HEK293T (cell line): ENCODE results near the gene IVL.

Experiments
- BHLHE40 ChIP-seq: fragments of 450-650 bp; IDR thresholded peaks from 2 replicates; pipeline ENCODE4 v1.6.1; 2016; ENCODE audit warnings: mild to moderate bottlenecking, moderate library complexity, borderline replicate concordance
- CTBP1 ChIP-seq: fragments of 450-650 bp; IDR thresholded peaks from 2 replicates; pipeline ENCODE4 v1.6.1; 2016; ENCODE audit warnings: borderline replicate concordance
- FOXA1 ChIP-seq: fragments of 450-650 bp; IDR thresholded peaks from 2 replicates; pipeline ENCODE4 v1.6.1; 2016; ENCODE audit warnings: mild to moderate bottlenecking
- FOXK2 ChIP-seq: fragments of 450-650 bp; IDR thresholded peaks from 2 replicates; pipeline ENCODE4 v1.6.1; 2016; ENCODE audit warnings: mild to moderate bottlenecking
- FOXM1 ChIP-seq: fragments of 450-650 bp; IDR thresholded peaks from 2 replicates; pipeline ENCODE4 v1.6.1; 2017; ENCODE audit warnings: mild to moderate bottlenecking, borderline replicate concordance
- NFRKB ChIP-seq: fragments of 450-650 bp; IDR thresholded peaks from 2 replicates; pipeline ENCODE4 v1.6.1; 2016; ENCODE audit warnings: mild to moderate bottlenecking, moderate library complexity

DNA sequence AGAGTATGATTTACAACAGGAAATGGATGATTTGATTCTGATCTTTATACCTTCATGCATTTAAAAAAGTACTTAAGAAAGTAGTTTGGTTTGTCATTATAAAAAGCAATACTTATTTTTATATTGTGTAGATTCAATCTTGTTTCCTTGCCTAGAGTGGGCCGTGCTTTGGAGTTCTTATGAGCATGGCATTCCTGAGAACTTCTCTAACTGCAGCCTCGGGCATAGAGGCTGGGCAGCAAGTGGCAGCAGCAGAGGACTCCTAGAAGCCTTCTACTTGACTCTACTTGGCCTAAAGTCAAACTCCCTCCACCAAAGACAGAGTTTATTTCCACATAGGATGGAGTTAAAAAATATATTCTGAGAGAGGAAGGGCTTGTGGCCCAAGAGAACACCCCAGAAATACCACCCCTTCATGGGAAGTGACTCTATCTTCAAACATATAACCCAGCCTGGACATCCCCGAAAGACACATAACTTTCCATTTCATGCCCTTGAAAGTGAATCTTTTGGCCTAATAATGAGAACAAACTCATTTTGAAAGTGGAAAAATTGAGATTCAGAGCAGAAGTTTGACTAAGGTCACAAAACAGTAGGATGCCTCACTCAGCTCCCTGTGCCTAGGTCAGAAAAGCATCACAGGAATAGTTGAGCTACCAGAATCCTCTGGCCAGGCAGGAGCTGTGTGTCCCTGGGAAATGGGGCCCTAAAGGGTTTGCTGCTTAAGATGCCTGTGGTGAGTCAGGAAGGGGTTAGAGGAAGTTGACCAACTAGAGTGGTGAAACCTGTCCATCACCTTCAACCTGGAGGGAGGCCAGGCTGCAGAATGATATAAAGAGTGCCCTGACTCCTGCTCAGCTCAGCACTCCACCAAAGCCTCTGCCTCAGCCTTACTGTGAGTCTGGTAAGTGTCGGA lies at the start of gene IVL:
- TF ChIP-seq FOXM1, result no peak
- TF ChIP-seq CTBP1, result no peak
- no peak for TF ChIP-seq FOXK2
- TF ChIP-seq NFRKB, result no peak
- TF ChIP-seq BHLHE40, result no peak
- TF ChIP-seq FOXA1, result no peak
